Amniotic stem cell (primary cell): ENCODE data around the gene TOM1L2.

ENCODE experiments used
- DNase-seq: peaks from one replicate; lab custom pipeline; 2025; lab: John Stamatoyannopoulos, UW

The TOM1L2 gene

DNA sequence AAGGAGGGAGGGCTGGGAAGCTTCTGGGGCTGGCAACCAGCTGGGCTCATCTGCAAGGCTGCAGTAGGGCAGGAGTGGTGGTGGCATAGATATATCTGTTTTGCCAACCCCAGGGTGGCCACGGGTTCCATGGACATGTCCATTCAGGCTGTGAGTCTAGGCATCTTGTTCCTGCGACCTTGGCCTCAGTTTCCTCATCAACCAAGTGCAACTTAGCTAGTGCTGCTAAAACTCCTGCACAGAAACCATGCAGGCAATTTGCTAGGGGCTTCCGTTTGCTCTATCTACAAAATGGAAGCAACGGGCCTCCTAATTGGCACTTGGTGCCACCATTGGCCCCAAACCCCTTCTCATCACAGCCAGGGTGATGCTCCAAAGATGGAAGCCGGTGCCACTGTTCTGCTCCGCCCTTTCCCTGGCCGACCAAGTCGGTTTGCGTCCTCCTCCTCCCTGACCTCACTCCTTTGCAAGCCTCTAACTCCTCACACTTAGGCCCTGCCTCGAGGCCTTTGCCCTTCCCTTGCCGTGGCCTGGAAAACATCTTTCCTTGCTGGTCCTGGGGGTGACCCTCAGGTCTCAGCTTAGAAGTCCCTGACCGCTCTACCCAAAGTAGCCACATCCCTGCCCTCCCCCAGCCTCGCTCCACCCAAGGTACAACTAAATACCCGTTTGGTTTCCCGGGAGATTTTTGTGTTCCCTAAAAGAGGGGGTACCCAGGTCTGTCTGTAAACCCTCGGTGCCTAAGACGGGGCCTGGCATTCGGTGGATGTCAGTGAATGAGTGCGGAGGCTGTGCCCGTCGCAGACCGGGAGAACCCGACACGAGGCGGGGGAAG is 136.6 kb downstream of the TOM1L2 start:
- no peak for DNase-seq

DNA sequence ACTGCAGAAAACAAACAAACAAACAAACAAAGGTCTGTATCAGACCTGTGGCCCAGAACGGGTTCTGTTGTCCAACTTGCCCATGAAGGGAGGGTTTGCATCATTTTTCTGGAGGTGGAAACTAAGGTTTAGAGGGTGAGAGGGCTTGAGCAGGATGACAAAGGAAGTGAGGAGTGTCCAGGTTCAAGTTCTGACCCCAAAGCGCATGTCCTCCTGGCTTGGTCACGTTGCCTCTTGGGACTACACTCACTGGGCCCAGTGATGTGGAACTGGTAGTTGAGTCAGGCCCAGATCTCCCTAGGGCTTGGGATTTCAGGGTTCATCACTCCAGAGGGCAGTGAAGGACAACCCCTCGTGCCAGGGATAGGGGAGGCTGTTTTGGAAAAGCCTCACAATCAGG is 137.2 kb downstream of the TOM1L2 start:
- DNase-seq: no peak

DNA sequence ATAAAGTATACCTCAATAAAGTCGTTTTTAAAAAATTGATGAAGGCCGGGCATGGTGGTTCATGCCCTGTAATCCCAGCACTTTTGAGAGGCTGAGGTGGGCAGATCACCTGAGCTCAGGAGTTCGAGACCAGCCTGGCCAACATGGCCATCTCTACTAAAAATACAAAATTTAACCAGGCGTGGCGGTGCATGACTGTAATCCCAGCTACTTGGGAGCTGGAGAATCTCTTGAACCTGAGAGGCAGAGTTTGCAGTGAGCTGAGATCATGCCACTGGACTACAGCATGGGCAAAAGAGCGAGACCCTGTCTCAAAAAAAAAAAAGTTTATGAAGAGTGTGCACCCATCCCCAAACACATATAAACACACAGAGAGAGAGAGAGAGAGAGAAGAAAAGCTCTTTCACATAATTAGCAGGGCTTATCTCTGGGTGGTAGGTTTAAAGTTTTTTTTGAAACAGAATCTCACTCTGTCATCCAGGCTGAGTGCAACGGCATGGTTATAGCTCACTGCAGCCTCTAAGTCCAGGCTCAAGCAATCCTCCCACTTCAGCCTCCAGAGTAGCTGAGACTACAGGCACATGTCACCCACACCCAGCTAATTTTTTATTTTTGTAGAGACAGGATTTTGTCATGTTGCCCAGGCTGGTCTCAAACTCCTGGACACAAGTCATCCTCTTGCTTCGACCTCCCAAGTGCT is 138.4 kb downstream of the TOM1L2 start:
- no peak for DNase-seq

DNA sequence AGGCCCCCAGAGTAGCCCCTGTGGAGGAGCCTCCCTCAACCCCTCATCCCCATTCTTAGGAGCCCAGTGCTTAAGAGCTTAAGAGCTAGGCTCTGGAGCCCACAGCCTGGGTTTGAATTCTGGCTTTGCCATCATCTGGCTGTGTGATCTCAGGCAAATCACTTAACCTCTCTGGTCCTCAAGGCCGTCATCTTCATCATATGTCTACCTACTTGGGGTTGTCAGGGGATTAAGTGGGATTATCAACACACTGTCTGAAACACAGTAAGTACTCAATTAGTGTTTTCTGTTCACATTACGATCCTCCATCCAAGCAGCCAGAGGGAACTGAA is 140.2 kb downstream of the TOM1L2 start:
- no peak for DNase-seq

DNA sequence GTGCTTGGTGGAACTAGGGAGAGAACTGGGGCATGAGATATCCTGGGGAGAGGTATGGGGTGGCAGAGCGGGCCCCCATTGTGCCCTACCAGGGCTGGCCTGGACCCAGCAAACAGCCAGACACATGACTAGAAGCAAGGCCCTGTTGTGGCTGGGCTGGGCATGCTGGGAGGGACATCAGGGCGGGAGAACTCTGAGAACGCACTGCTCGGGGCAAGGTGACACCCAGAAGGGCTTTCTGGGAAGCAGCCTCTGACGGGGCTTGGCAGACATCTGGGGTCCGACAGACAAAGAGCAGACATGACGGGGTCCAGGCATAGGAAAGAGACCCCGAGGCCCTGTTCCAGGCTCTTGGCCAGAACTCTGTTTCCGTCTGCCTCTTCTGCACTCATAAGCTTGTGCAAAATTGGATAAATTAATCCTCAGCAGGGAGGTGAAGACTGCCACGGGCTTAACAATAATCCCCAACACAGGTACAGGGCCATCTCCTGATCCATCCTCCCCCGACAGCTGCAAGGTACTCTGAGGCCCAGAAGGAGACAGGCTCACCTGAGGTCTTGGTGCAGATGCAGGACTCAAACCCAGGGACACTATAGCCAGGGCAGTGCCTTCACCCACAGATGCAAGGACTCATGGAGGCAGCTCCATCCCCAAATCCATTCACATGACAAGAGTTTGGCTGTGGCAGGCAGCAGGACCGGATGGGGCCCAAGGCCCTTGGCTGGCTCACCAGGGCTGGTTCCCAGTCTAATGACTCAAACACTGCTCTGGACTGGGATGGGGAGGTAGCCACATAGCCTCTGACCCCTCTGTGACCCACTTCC is 140.8 kb downstream of the TOM1L2 start:
- no peak for DNase-seq

DNA sequence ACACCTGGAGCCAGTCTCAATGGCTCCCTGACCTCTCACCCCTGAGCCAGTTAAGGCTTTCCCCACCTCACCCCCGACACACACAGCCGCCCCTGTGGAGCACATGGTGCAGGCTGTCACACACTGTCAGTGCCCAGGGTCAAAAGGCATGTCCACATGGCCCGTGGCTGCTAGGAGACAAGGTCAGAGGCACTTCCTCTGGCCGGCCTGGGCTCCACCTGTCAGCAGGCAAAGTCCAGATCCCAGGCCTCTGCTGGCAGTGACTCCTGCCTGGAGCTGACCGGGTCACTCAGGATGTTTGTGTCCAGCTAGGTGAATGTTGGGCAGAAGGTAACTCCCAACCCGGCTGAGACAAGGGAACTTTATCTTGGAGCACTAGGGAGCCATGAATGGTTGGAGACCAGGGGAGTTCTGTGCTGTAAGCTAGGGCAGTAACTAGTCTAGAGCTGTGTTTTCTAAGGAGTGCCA is 141.4 kb downstream of the TOM1L2 start:
- DNase-seq: no peak

DNA sequence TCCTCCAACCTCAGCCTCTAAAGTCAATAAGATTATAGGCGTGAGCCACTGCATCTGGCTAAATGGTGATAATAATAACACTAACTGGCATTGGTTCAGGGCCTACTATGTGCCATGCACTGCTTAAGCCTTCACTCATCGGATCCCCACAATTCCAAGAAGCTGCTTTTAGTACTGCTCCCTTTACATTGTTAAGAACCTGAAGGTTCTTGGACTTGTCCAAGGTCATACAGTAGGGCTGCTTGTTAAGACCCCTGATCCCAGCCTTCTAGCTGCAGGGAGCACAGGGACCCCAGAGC is 142.0 kb downstream of the TOM1L2 start:
- DNase-seq: no peak

DNA sequence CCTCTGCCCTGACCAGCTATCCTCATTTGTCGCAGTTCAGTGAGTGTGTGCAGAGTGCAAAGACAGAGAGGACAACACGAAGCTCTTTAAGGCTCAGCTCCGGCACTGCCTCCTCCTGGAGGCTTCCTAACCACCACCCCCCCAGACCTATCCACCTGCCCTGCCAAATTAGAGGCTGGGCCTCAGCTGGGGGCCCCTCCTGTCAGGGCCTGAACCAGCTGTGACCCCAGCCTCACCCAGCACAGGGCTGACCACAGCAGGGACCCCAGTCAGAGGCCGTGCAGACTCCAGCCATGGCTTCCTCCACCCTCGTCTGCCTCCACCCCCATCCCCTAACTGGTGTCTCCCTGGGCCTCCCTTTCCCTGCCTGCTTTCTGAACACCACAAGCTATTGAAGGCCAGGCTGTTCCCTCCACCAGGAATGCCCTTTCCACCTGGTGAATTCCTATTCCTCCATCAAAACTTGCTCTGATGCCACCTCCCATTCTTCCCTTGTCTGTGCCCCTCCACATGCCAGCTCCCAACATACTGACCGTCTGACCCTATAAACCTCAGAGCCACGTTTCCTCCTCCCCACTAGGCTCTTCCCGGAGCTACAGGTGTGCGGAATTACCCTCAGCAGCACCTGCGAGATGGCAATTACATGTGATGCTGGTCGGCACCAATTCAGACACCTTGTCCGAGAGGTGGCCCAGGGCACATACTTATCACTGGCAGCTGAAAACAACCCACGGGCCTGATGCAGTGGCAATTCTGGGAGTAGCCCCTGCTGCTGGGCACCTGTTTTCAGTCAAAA is 144.2 kb downstream of the TOM1L2 start:
- DNase-seq: no peak

DNA sequence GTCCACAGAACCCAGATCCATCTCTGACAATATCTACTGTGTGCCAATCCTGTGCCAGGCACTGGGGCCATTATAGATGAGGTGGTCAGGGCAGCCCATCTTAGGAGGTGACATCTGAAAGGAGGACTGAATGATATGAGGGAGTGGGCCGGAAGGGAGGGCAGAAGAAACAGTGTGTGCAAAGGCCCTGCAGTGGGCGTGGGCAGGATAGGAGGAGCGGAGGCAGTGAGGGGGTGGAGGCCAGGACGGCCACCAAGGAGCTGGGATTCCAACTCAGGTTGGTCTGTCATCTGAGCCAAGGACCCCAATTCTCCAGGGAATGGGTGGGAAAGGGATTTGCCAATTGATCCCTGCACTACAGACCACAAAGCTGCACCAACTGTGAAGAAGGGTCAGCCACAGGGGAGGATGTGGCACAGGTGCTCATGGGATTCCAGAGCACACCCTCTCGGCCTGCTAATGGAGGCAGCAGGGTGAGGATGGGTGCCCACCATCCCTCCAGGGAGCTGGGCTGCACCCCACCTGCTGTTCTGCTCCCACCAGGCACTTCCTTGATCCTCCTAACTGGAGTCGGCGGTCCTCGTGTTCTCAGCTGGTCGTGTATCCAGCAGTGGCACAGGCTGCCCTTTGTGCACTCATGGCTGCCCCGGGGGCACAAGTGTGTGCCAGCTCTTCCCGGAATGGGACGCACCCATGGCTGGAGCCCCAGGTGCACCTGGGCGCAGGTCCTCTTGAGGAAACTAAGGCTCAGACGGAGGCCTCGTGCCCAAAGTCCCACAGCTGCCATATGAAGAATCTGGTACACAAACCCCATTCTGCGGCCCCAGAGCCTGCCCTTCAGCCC is 145.0 kb downstream of the TOM1L2 start:
- no peak for DNase-seq

DNA sequence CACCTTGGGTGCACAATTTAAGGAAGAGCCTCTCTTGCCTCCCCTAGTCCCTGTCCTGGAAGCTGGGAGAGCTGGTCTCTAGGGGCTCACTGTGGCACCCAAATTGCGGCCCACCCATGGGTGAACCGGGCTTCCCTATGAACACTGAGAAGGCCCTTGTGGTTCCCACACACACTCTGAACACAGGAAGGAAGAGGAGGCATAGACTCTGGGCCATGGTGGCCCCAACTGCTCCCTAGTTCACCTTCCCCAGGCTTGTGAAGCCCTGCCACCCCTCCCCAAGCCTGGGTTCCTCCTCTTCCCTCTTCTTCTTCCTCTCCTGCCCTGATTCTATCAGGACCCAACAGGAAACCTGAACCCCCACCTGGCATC is 145.9 kb downstream of the TOM1L2 start:
- DNase-seq: no peak

DNA sequence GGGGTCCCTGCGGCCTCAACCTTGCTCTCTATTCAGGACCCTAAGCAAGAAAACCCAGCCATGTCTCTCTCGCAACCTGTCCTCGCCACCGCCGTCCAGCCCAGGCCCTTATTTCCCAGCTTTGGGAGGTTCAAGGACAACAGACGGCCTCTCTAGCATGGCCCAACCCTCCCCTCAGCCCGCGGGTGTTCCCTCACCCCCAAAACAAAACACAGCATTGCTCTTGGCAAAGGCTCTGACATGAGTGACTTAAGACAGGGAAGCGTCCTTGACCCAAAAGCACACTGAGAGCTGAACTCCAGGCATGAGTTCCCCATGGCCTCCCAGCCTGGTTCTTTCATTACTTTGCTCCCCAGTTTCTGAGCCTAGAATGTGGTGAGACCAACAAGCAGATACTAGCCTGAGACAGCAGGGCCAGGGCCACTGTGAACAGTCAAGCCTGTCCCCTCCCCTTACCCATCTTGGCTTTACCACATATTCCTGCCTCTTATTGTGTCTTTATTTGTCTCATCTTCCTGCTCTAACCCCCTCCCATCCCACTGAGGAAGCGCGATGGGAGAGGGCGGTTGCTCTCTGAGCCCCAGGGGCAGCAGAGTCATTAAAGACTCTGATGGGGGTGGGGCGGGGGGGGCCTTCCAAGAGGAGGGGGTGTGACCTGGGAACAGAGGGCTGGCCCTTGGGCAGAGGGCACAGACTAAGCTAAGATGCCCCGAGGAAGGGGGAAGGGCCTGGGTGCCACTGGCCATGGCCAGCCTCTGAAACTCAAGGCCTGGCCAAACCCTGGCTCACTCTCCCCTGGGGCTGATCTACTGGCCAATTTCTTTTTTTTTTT is 147.2 kb downstream of the TOM1L2 start:
- DNase-seq: no peak

DNA sequence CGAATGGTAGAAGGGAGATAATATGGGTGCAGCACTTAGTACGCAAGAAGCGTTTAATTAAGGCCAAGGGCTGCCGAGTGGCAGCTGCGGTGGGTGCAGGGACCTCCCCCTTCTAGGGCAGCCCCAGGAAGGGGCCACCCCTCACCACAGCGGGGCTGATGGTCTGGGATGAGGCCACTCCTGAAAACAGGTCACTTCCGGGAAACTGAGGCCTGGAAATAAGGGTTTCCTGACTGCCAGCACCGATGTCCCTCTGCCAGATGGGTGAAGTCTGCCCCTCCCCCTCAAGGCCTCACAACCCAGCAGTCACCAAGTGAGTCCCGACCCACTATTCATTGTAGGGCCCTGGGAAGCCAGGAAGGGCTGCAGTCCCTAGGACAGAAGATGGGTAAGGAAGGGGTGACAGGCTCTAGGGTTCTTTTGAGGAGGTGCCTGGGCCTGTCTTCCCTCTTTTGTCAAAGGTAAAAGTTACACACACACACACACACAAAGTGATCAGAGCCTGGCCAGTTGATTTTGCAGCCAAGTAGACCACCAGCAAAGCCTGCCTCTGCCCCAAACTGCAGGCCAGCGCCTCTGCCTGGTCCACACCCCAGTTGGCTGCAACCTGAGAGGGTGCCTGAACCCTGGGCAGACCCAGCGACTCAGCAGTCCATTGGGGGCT is 147.9 kb downstream of the TOM1L2 start:
- no peak for DNase-seq

DNA sequence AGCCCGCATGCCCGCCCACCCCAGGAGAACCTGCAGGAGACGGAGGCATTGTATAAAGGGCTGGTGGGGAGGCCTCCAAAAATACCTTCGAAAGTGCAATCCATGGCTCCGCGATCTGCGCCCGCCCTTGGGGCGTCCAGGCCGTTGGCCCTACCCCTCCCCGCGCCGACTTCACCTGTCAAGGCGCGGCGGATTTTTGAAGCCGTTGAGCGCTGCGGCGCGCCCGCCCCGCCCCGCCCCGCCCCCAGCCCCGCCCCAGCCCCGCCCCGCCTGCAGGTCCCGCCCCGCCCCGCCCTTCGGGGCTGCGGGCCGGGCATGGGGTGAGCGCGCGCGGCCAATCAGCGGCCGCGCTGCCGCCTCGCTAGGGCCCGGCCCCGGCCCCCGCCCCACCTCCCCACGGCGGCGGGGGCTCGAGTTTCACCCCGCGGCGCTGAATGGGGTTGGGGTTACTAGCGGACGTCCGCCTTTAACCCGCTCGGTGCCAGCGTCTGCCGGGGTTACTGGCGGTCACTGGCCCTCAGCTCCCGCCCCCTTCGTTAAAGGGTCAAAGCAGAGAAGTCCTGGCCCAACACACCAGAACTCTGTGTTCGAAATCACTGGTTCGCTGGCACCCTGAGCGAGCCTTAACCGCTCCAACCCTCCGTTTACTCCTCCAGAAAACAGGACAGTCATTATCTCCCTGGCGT is 148.6 kb downstream of the TOM1L2 start:
- DNase-seq: peak; percentile 33

DNA sequence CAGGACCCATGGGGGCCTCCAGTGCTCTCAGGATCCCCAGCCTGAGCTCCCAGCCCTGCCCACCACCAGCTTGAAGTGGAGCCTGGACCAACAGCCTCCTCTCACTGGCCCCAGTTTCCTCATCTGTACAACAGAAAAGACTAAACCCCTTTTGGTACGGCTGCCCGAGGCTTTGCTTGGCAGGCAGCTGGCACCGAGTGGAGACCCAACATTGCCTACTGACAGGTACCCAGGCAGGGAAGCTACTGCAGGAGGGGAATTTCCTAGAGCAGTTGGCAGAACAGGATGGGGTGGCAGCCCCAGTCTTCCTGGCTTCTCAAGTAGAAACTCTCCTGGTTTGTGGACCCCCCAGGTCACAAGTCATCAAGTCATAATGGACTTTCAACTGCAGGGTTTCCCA is 149.6 kb downstream of the TOM1L2 start:
- no peak for DNase-seq

DNA sequence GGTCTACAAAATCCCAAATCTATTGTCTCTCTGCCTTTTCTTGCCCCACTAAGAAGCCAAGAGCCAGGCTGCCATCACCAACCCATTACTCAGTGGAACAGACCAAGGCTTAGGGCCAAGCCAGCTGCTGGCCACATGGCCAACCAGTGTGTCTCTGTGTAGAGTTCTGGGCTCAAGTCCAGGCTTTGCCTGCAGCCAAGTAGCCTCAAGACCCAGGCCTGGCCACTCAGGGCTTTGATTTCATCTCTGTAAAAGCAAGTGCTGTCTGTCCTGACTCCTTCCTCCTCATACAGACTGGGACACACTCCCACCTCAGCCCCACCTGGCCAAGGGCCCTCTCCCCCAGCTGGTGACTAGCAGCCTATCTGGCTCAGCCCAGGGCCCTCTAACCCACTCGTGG is 150.0 kb downstream of the TOM1L2 start:
- DNase-seq: no peak

DNA sequence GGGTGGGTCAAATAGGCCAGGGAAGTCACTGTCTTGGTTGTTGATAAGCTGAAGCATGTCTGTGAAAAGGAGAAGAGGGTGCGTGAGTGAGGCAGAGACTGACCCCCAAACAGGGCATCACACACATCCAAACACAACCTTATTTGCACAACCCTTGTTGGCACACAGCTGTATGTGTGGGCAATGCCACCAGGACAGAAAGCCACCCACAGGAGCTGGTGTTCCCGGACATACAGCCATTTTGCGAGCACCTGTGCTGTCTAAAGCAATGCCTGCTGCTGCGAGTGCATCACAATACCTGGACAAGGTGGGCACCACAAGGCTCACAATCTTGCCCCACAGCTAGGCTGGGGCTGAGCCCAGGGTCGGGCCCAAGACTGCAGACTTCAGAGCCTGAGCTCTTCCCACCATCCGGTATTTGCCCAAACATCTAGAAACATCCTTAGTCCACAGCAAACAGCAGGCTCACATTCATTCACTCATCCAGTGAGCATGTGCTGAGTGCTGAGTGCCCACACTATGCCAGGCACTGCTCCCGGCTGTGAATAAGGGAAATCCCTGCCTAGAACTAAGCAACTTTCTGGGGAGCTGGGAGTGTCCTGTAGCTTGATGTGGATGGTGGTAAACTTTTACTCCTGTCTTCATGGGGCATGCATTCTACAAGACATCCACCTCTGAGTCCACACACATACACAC is 151.6 kb downstream of the TOM1L2 start:
- DNase-seq: no peak

DNA sequence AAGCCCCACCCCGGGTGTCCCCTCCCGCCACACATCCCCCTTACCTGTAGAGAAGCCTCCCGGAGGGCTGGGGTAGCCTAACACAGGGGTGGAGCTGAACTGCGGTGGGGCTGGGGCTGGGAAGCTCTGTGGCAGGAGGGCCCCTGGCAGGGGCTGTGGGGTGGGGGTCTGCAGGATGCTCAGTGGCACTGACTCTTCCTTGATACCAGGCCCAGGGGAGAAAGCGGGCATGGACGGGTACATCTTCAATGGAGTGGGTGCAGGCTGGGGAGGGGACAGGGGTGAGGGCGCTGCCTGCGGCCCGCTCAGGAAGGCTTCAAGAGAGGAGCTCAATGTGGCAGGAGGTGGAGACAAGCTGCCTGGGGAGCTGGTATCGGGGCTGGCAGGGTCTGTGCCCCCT is 152.2 kb downstream of the TOM1L2 start:
- no peak for DNase-seq

DNA sequence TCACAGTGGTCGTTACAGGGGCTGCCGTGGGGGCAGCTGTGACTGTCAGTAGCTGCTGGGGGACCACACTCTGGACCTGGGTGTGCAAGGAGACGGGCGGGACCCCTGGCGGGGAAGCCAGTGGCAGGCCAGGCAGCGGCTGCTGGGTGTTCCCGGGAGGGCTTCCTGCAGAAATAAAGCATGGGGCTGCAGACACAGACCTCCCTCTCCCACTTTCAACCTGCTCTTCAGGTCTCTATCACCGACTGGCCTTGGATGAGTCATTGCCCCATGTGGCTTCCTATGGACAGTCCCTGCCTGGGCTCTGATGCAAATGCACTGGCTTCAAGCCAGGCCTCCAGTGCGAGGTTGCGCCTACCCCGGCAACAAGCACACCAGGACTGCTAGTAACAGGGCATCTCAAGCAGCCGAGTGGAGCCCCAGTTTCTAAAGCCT is 152.6 kb downstream of the TOM1L2 start:
- no peak for DNase-seq

DNA sequence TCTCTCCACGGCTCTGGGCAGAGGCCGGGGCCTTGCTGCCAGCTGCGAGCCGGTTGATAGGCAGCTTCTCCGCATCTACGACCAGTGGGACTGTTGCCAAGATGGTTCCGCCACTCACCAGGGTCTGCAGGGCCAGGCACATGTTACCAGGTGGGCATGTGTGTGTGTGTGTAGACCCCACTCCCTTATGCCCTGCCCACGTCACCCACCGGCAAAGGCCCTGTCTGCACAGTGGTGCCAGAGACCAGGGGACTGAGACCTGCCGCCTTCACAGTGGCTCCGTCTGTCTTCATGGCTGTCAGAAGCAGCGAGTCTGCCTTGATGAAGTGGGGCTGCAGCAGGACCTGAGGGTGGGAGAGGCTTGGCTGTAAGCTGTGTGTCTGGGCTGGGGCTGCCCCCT is 153.1 kb downstream of the TOM1L2 start:
- no peak for DNase-seq
